GM12865 (cell line): Measurements from ENCODE around the gene SLC17A3.

Source experiments
- DNase-seq: peaks from one replicate; pipeline ENCODE4 v3.0.0; 2010; ENCODE audit warnings: low read depth
- H3K4me3 ChIP-seq: 2 replicates; pipeline ENCODE4 v1.5.1; 2011; ENCODE audit warnings: mild to moderate bottlenecking, low read depth, low read length, control low read depth
- TF ChIP-seq, protein P1 (sequence below): IDR thresholded peaks from 2 replicates; pipeline ENCODE4 v1.5.1; 2011; ENCODE audit warnings: low read length, control low read depth, low read depth, inconsistent platforms; ENCODE audit not compliant: insufficient read depth; ENCODE audit errors: missing control alignments

The SLC17A3 gene, protein sequence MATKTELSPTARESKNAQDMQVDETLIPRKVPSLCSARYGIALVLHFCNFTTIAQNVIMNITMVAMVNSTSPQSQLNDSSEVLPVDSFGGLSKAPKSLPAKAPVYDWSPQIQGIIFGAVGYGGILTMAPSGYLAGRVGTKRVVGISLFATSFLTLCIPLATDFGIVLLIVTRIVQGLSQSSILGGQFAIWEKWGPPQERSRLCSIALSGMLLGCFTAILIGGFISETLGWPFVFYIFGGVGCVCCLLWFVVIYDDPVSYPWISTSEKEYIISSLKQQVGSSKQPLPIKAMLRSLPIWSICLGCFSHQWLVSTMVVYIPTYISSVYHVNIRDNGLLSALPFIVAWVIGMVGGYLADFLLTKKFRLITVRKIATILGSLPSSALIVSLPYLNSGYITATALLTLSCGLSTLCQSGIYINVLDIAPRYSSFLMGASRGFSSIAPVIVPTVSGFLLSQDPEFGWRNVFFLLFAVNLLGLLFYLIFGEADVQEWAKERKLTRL

GRCh38 chr6:25874118-25874517, at the start of gene SLC17A3:
Gene SLC17A3, minus strand, starts transcription at chr6:25874243. Its CDS starts 5,856 bp downstream, at chr6:25868387.
- H3K4me3 ChIP-seq: no peak within 1 kb of the TSS
- TF ChIP-seq, protein P1, sequence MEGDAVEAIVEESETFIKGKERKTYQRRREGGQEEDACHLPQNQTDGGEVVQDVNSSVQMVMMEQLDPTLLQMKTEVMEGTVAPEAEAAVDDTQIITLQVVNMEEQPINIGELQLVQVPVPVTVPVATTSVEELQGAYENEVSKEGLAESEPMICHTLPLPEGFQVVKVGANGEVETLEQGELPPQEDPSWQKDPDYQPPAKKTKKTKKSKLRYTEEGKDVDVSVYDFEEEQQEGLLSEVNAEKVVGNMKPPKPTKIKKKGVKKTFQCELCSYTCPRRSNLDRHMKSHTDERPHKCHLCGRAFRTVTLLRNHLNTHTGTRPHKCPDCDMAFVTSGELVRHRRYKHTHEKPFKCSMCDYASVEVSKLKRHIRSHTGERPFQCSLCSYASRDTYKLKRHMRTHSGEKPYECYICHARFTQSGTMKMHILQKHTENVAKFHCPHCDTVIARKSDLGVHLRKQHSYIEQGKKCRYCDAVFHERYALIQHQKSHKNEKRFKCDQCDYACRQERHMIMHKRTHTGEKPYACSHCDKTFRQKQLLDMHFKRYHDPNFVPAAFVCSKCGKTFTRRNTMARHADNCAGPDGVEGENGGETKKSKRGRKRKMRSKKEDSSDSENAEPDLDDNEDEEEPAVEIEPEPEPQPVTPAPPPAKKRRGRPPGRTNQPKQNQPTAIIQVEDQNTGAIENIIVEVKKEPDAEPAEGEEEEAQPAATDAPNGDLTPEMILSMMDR: no peak
- DNase-seq: no peak

GRCh38 chr6:25922301-25922700, 48.3 kb upstream of the SLC17A3 start:
- DNase-seq: no peak
- no peak overlapping the region for H3K4me3 ChIP-seq
- TF ChIP-seq, protein P1: no peak

DNA sequence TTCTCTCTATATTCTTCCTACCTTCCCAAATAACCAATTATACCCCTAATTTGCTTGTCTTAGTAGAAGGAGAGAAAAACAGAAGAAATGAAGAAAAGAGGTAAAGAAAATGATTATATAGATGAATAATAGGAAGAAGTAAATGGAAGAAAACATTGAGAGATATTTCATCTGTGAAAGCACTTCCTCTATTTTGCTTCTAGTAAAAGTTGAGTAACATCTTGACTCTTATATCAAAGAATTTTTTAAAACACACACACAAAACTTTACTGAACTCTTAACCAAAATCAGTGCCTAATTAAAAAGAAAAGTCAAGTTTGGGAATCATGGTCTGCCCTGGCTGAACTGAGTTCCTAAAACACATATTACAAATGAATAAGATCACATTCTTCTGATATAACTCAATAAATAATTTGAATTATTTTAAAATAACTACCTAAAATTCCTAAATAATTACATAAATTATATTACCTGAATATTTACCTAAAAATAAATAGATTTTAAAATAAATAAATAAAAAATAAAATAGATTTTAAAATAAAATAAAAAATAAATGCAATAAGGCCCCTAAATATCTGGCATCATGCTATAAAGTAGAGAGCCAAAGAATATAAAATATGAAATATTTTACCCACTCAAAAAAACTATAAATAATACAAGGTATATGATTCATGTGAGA, 47.6 kb upstream of the SLC17A3 start:
- H3K4me3 ChIP-seq: no peak overlapping the region
- no peak for DNase-seq
- TF ChIP-seq, protein P1: no peak

DNA sequence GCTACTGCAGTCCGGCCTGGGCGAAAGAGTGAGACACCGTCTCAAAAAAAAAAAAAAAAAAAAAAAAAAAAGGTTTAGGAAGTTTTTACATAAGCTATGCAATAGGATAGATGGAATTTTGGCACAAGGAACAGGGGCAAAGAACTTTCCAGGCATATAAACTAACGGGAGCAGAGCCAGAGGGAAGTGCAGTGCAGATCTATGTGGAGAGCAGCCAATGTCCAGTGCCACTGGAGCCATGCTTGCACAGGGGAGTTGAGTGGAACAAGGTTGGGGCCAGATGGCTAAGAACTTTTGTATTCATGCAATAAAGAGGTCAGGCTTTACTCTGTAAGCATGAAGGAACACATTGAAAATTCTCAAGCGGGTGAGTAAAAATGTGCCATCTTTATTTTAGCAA, 45.6 kb upstream of the SLC17A3 start:
- DNase-seq: no peak
- TF ChIP-seq, protein P1: no peak

DNA sequence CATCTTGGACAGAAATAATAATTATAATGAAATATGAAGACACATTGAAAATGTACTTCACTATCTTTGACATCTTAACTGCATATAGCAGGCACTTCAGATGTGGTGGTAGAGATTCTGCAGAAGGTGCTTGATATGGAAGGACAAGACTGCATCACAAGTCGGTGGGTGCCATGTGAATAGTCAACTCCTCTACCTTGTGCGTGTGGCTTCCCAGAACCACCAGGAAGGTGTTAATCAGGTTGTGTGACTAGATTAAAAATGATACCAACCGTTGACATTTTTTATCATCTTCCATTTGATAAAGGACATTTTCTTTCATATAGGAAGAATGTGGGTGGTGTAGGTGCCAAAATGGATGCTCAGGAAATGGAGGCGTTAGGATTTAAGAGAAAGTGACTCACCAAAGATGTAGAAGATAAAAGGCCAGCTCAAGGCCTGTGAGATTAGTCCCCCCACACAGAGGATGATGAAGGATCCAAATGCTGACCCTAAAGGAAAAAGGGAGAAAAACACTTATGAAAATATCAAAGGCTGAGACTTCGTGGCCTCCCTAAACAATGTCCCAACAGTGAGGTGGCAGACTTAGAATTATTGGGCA, 44.1 kb upstream of the SLC17A3 start:
- no peak for DNase-seq
- no peak overlapping the region for H3K4me3 ChIP-seq
- TF ChIP-seq, protein P1: no peak

More for the DNA sequence above, 45.6 kb upstream of the SLC17A3 start:
- no peak overlapping the region for H3K4me3 ChIP-seq

GRCh38 chr6:25916789-25917490, 42.9 kb upstream of the SLC17A3 start:
- no peak for DNase-seq
- TF ChIP-seq, protein P1: no peak
- no peak overlapping the region for H3K4me3 ChIP-seq
